Loucy (cell line): Measurements from ENCODE around the gene KMT2E.

Experiments used
- H2AFZ ChIP-seq: fragments of 200-600 bp; sonication (generic); 2 replicates; pipeline ENCODE4 v1.6.0; 2016; ENCODE audit warnings: antibody characterized with exemption, mild to moderate bottlenecking, low read length, moderate library complexity
- H3F3A ChIP-seq: fragments of 200-600 bp; 2 replicates; pipeline ENCODE4 v1.6.0; 2016; ENCODE audit warnings: antibody characterized with exemption, low read depth, mild to moderate bottlenecking
- H3K27me3 ChIP-seq: fragments of 200-600 bp; sonication (generic); 2 replicates; pipeline ENCODE4 v1.6.1; 2014; ENCODE audit warnings: low read length, mild to moderate bottlenecking; ENCODE audit not compliant: insufficient read depth, poor library complexity, severe bottlenecking
- H3K36me3 ChIP-seq: fragments of 200-600 bp; sonication (generic); 2 replicates; pipeline ENCODE4 v1.6.1; 2016; ENCODE audit warnings: low read length; ENCODE audit not compliant: insufficient read depth
- H3K4me1 ChIP-seq: fragments of 200-600 bp; sonication (generic); 2 replicates; pipeline ENCODE4 v1.5.1; 2014; ENCODE audit warnings: low read length, mild to moderate bottlenecking; ENCODE audit not compliant: insufficient read depth, poor library complexity, severe bottlenecking
- H3K4me2 ChIP-seq: fragments of 200-600 bp; sonication (generic); 2 replicates; pipeline ENCODE4 v1.6.0; 2014; ENCODE audit warnings: antibody characterized with exemption, low read length, low read depth, mild to moderate bottlenecking; ENCODE audit not compliant: poor library complexity, severe bottlenecking
- H3K4me3 ChIP-seq: fragments of 200-600 bp; sonication (generic); 2 replicates; pipeline ENCODE4 v1.5.1; 2014; ENCODE audit warnings: low read length, mild to moderate bottlenecking, mixed read lengths; ENCODE audit not compliant: poor library complexity, severe bottlenecking
- H3K79me2 ChIP-seq: fragments of 200-600 bp; sonication (generic); 2 replicates; pipeline ENCODE4 v1.6.1; 2014; ENCODE audit warnings: low read length; ENCODE audit not compliant: insufficient read depth
- H3K9ac ChIP-seq: fragments of 200-600 bp; sonication (generic); 2 replicates; pipeline ENCODE4 v1.6.0; 2014; ENCODE audit warnings: mild to moderate bottlenecking, low read depth, low read length, moderate library complexity; ENCODE audit not compliant: poor library complexity, severe bottlenecking
- H3K9me2 ChIP-seq: fragments of 200-600 bp; sonication (generic); replicated peaks from 2 replicates; pipeline ENCODE4 v1.6.1; 2016; ENCODE audit warnings: low read depth, low read length, mixed read lengths
- H3K9me3 ChIP-seq: fragments of 200-600 bp; sonication (generic); 2 replicates; pipeline ENCODE4 v1.6.1; 2014; ENCODE audit warnings: mild to moderate bottlenecking, antibody characterized with exemption, low read length, low read depth; ENCODE audit not compliant: insufficient read depth
- H4K20me1 ChIP-seq: fragments of 200-600 bp; sonication (generic); 2 replicates; pipeline ENCODE4 v1.6.0; 2014; ENCODE audit warnings: antibody characterized with exemption, low read length, mild to moderate bottlenecking; ENCODE audit not compliant: insufficient read depth, poor library complexity, severe bottlenecking
- CTCF ChIP-seq: fragments of 200-600 bp; sonication (generic); conservative IDR thresholded peaks from 2 replicates; pipeline ENCODE4 v1.5.1; 2014; ENCODE audit warnings: mild to moderate bottlenecking, antibody characterized with exemption, low read length
- EZH2phosphoT487 ChIP-seq: fragments of 200-600 bp; IDR thresholded peaks from 2 replicates; pipeline ENCODE4 v1.6.1; 2018; ENCODE audit warnings: antibody characterized with exemption, mild to moderate bottlenecking, moderate library complexity, borderline replicate concordance

The KMT2E gene

DNA sequence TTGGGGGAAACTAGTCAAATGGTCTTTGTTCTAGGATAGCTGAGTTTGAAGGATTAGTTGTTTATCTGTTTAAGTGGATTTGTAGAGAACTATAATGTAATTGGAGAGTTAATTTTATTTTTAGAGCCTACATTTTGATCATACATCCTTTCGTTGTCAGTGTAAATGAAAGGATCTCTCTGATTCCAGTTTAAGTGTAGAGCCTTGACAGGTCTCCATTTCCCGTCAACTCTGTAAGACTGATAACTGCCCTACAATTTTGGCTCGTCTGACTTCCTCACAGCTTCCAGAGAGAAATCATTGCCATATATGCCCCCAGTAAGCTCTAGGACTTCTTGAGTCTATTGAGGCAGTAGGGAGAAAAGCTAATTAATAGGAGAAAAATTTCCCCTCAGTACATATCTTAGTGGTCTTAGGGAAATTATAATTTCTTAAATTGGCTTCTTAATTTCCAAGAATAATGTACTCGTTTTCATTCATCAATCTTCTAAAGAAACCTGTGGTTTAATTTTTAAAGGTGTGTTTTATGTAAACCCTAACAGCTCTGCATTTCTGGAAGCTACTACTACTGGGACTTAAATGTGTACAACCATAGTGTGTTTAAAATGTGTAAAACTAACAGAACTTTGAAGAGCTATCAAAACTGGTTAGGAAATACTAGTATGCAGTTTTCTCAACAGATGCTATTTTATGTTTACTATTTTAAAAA, 3.8 kb downstream of the KMT2E start:
- peaks cover 84% of the 10 kb centered on the region for H4K20me1 ChIP-seq
- H3K9ac ChIP-seq: peak overlapping the region; percentile 100

DNA sequence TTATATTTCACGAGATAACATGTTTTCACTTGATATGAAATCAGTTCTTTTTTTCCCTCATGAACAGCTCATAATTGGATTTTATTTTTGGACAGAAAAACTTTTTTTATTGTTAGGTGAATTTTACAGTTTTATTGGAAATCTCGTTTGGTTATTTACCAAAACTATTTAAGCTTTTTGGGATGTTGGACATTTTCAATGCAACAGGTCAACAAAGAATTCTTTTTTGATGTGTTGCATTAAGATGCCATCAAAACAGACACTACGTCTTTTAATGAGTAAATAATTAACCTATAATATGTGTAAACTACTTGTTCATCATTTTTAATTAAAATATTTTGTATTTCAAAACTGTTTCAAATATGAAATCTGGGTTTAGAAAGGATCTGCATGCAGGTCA, 5.3 kb downstream of the KMT2E start:
- Histone ChIP-seq H3K4me2 (peak overlapping the region; percentile 88), H3K79me2 (peaks cover 100% of the 10 kb centered on the region), H3K36me3 (no peaks in the 10 kb centered on the region), H3K9me3 (no peaks in the 10 kb centered on the region), H3K9ac (peak overlapping the region; percentile 49), H3K4me1 (peaks cover 58% of the 10 kb centered on the region), H4K20me1 (peaks cover 97% of the 10 kb centered on the region), H3K9me2 (no peaks in the 10 kb centered on the region), H3K27me3 (peaks cover 4% of the 10 kb centered on the region), H2AFZ (no peak overlapping the region), H3F3A (no peaks in the 10 kb centered on the region), H3K4me3 (peak overlapping the region; percentile 81)
- no peak for TF ChIP-seq EZH2phosphoT487
- no peak for TF ChIP-seq CTCF

More for the DNA sequence above, 3.8 kb downstream of the KMT2E start:
- H3K4me3 ChIP-seq: peak overlapping the region; percentile 81
- no peaks in the 10 kb centered on the region for H3K36me3 ChIP-seq
- peaks cover 53% of the 10 kb centered on the region for H3K4me1 ChIP-seq
- peaks cover 96% of the 10 kb centered on the region for H3K79me2 ChIP-seq
- H2AFZ ChIP-seq: no peak overlapping the region
- peaks cover 5% of the 10 kb centered on the region for H3K27me3 ChIP-seq
- TF ChIP-seq CTCF (no peak), EZH2phosphoT487 (no peak)
- H3K9me3 ChIP-seq: no peaks in the 10 kb centered on the region
- peak overlapping the region; percentile 88 for H3K4me2 ChIP-seq
- no peaks in the 10 kb centered on the region for H3F3A ChIP-seq
- no peaks in the 10 kb centered on the region for H3K9me2 ChIP-seq

DNA sequence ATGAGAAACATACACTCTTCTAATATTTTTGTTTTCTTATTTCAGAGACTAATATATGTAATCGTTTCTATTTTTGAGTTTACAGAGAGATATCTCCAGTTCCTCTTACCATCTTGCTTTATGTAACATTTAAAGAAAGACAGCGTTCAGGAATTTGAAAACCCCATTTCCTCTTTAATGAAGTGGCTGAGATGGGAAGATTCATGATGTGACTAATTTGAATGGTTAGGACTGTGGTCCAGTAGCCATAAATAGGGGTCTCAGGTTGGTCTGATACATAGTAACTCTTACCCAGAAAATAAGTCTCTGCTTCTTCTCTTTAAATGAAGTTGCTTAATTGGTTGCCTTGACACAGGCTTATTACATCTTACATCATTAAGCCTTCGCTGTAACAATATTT, 6.9 kb downstream of the KMT2E start:
- Histone ChIP-seq H3K9ac (no peak overlapping the region), H3K4me1 (peaks cover 67% of the 10 kb centered on the region)

More for the DNA sequence above, 6.9 kb downstream of the KMT2E start:
- no peaks in the 10 kb centered on the region for H3K27me3 ChIP-seq
- H4K20me1 ChIP-seq: peaks cover 99% of the 10 kb centered on the region
- H2AFZ ChIP-seq: no peak overlapping the region
- no peaks in the 10 kb centered on the region for H3K36me3 ChIP-seq
- no peaks in the 10 kb centered on the region for H3K9me2 ChIP-seq
- TF ChIP-seq CTCF (no peak), EZH2phosphoT487 (no peak)
- peaks cover 100% of the 10 kb centered on the region for H3K79me2 ChIP-seq
- peak overlapping the region; percentile 88 for H3K4me2 ChIP-seq
- peak overlapping the region; percentile 81 for H3K4me3 ChIP-seq
- H3K9me3 ChIP-seq: no peaks in the 10 kb centered on the region
- no peaks in the 10 kb centered on the region for H3F3A ChIP-seq
